ENCODE data around the gene PRKG1.
"Not testable (repeated sequence)": the region's sequence is repeated elsewhere in the genome, so short reads cannot be mapped to it uniquely, and the experiment has no call there.

Gene PRKG1

DNA sequence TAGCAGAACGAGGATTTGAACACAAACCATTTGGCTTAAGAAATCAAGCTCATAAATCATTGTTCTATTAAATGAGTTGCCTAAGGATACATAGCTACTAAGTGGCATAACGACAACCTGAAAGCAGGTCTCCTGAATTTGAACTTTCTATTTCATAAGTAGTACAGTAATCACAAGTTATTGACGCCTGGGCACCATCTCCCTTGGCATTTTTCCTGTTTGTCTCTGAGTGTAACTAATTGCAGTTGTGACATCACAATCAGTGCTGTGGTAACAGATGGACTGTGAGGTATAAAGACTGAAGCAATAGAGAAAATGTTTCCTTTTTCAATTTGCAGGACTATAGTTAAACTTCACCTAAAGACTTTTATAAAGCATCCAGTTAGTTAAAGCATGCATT is 631.5 kb downstream of the PRKG1 start:
- no peak for DNase-seq (ENCODE audit: low spot score)

DNA sequence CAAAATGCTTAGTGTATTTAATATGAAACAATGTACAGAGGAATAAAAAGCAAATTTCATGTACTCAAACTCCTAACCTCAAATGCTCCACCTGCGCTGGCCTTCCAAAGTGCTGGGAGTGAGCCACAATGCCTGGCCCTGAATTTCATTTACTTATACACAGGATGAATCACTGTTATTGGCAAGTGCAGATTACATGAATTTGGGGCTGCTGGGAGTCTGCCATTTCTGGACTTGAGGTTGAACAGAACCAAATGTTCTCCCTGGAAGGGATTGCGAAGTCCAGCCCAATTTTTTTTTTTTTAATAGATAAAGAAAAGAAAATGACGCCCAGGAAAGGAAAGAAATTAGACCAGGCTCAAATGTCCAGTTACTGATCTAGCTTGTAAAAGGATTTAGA is 631.9 kb downstream of the PRKG1 start:
- no peak for DNase-seq (ENCODE audit: low spot score)

DNA sequence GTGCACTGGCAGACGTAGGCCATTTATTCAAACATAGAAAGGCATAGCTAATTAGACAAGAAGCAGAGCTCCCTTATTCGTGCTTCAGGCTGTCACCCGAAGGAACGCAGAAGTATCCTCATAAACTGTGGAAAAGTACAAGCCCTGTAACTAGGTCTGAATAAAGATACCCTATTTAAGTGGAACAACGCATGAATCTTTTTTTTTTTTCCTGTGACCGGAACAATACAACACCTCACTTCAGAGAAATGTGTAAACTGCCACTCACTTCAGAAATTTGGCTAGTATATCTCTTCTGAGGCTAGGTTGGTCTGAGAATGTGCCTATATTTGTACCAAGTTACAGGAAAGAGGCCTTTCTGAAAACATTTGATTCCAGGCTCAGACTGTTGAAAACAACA is 633.1 kb downstream of the PRKG1 start:
- DNase-seq (ENCODE audit: low spot score): no peak

DNA sequence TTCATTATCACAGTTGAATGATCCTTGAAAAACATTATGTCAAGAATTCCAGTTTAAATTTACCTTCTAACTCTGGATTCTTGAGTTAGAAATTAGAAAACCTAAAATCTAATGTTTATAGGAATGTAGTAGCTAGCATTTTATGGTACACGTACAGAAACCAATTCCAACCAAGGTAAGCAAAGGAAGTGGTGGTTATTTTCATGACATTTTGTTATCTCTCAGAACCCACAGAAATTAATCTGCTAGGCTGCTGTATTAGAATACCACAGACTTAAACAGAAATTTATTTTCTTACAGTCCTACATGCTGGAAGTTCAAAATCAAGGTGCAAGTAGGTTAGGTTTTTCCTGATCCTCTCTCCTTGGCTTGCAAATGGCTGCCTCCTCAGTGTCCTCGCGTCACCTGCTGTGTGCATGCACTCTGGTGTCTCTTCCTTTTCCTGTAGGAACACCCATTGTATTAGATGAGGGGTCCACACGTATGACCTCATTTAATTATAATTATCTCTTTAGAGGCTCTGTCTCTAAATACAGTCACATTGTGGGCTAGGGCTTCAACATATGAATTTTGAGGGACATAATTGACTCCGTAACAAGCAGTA is 633.6 kb downstream of the PRKG1 start:
- DNase-seq (ENCODE audit: low spot score): no peak

GRCh38 chr10:51708609-51709008 is 634.3 kb downstream of the PRKG1 start:
- DNase-seq (ENCODE audit: low spot score): no peak

DNA sequence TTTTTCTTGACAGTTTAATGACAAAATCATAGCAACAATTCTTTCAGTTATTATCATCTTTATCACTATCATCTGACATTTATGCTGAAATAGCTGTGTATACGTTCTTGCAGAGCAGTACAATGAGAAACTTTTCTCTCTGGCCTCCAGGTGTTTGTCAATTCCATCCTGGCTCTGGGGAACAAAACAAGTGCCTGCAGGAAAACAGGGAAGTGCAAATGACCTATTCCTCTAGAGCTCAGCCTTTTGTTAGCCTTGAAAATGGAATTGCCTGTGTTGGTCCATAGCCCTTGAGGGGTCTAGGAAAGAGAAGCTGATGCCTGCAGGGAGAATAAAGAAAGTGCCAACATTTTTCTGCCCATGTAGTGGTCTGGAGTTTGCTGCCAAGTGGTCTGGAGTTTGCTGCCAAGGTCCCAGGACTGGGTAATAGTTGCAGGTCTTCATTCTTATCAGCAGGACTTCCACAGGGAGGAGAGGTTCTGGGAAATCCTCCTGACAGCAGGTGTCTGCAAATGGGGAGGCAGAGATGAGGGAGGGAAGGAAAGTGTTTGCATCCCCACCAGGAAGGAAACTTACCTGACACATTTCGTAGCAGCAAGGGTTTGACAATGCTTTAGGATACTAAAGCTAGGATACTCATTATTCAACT is 635.2 kb downstream of the PRKG1 start:
- DNase-seq (ENCODE audit: low spot score): no peak

DNA sequence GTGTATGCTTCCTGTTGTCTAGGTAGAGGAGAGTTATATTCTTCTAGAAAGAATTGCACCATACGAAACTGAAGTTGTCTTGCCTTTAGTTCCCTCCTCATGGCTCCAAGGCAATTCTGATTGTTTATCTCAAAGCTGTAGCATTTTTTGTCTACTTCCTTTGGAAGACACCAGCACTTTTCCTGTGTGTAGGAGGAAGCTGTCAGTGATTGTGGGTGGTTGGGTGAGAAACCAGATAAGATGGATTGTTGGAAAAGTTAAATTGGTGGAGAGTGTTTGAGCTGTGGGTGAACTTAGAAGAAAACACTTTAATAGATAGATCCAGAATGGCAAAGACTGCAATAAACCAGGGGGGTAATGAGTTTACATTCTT is 637.2 kb downstream of the PRKG1 start:
- no peak for DNase-seq (ENCODE audit: low spot score)

DNA sequence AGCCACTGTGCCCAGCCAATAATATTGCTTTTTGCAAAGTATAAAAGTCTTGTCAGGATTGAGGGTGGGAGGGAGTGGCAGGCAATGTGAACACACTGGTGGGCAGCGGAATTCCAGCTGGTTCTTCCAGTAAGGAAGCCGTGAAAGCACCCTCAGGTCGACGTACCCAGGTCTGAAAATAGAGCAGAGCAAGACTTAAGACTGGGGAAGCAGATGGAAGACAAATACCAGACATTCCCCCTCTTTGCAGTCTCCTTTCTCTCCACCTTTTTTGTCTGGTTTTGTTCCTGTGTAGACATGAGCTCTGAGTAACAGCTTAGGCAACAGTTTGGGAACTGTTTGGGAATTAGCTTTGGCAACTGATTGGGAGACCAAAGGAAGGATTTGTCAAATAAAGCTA is 642.7 kb downstream of the PRKG1 start:
- no peak for DNase-seq (ENCODE audit: low spot score)

DNA sequence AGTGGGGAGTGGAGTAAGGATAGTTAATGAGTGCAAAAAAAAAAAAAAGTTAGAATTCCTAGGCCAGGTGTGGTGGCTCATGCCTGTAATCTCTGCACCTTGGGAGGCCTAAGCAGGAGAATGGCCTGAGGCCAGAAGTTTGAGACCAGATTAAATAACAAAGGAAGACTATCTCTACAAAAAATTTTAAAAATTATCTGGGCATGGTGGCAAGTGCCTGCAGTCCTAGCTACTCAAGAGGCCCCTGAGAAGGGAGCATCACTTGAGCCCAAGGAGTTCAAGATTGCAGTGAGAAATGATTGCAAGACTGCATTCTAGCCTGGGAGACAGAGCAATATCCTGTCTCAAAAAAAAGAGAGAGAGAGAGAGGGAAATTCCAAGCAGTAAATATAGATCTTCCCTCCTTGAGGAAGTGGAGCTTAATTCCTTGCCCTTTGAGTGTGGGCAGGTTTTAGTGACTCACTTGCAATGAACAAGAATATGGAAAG is 644.6 kb downstream of the PRKG1 start:
- DNase-seq (ENCODE audit: low spot score): no peak

DNA sequence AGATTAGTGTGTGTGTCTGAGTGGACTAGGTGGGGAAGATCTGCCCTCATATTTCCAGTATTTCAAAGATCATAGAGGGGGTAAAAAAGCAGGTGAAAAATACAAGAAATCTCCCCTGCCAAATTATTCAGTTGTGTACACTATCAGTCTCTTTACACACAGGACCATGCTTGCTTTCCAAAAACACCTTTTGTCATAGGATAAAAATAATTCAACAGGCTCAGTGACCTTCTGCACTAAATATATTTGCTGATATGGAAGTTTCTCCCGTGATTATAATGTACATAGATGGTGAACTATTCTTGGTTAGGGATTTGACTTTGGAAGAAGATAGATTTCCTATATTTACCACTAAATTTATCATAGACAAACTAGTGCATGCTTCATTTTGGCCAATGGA is 649.8 kb downstream of the PRKG1 start:
- DNase-seq (ENCODE audit: low spot score): no peak

- no peak for DNase-seq (ENCODE audit: low spot score)
Measured at GRCh38 chr10:51729822-51730555, 655.7 kb downstream of the PRKG1 start.

DNA sequence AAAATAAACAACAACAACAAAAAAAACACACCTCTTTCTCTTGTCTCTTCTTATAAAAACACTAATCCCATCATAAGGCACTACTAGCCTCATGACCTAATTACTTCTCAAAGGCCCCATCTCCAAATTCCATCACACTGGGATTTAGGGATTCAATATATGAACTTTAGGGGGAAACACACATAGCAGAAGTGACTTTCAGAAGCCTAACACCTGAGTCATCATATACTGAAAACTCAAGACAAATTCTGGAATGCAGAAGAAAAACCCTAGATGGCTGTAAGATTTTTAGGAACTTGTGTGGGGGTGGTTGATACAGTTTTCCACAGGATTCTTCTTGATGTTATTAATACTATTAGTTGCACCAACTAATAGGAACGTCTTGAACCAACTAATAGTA is 658.8 kb downstream of the PRKG1 start:
- DNase-seq (ENCODE audit: low spot score): no peak

- no peak for DNase-seq (ENCODE audit: low spot score)
Measured at GRCh38 chr10:51743146-51743545, 668.9 kb downstream of the PRKG1 start.

DNA sequence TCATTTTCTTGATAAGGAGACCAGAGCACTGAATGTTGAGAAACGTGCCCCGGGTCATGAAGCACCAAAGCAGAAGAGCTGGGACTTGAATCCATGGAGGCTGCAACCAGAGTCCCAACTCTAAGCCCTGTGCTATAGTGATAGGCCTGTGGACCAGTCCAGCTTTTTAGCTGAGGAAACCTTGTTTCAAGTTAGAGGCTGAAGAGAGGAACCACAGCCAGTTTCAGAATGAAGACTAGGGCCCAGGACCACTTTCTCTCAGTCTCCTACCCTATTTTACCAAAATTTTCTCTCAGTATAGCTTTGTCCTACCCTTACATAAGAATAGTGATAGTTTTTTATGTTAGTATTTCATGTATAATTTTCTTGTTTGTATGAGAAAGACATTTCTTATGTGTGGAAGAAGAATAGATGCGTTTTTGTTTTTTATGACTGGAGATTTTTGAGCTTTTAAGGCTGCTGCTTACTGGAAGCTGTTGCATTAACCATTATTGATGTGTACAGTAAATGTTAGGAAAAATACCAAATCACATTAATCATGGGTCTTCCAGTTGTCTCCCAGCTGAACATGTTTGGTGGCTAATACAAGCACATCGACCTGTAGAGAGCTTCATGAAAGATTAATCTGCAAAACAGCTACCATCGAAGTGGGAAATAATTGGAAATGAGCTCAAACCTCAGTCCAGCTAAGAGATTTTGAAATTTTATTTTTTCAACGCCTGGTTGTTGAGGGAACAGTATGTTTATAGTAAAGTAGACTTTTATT is 670.1 kb downstream of the PRKG1 start:
- DNase-seq (ENCODE audit: low spot score): no peak

DNA sequence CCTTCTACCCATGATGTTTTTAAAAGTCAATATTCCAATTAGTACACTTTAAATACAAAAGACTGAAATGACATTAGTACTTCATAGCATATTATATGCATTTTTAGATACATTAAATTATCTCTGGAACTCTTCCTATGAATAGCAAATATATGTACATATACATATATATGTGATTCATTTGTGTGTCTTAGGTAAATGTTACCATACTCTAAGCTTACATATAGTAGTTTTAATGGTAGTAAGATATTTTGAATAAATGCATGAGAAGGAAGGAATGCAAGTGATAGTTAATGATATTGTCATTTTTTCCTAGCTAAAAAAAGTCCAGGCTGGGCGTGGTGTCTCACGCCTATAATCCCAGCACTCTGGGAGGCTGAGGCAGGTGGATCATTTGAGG is 671.1 kb downstream of the PRKG1 start:
- no peak for DNase-seq (ENCODE audit: low spot score)

- no peak for DNase-seq (ENCODE audit: low spot score)
Measured at GRCh38 chr10:51747216-51747615, 672.9 kb downstream of the PRKG1 start.

DNA sequence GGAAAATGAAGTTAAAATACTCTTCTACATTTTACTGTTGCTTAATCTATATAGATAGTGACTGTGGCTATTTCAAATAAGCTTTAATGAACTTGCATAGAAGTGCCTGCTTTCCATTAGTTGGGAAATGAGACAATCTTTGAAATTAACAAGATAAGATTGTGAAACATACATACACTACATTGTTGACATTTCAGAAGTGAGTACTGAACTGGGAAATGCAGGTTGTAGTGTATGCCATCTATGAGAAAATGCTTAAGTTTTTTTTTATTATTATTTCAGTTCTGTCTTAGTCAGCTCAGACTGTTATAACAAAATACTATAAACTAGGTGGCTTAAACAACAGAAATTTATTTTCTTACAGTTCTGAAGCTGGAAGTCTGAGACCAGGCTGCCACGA is 674.7 kb downstream of the PRKG1 start:
- no peak for DNase-seq (ENCODE audit: low spot score)

DNA sequence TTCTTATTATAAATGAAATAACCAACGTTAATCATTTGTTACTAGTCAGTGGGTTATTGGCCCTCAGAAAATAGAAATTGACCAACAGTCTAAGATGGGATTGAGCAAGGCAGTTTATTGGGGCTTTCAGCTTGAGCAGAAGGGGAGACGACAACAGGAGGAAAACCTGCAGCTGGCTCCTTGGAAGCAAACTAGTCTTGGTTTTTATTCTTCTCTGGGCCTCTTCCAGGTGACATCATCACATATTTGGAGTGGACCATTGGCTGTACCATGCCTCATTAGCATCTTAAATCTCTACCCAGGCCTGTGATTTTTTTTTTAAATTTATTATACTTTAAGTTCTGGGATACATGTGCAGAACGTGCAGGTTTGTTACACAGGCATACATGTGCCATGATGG is 684.1 kb downstream of the PRKG1 start:
- DNase-seq (ENCODE audit: low spot score): no peak

DNA sequence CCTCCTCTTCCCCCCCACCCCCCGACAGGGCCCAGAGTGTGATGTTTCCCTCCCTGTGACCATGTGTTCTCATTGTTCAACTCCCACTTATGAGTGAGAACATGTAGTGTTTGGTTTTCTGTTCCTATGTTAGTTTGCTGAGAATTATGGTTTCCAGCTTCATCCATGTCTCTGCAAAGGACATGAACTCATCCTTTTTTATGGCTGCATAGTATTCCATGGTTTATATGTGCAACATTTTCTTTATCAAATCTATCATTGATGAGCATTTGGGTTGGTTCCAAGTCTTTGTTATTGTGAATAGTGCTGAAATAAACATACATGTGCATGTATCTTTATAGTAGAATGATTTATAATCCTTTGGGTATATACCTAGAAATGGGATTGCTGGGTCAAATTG is 684.6 kb downstream of the PRKG1 start:
- not testable (repeated sequence) for DNase-seq (ENCODE audit: low spot score)

DNA sequence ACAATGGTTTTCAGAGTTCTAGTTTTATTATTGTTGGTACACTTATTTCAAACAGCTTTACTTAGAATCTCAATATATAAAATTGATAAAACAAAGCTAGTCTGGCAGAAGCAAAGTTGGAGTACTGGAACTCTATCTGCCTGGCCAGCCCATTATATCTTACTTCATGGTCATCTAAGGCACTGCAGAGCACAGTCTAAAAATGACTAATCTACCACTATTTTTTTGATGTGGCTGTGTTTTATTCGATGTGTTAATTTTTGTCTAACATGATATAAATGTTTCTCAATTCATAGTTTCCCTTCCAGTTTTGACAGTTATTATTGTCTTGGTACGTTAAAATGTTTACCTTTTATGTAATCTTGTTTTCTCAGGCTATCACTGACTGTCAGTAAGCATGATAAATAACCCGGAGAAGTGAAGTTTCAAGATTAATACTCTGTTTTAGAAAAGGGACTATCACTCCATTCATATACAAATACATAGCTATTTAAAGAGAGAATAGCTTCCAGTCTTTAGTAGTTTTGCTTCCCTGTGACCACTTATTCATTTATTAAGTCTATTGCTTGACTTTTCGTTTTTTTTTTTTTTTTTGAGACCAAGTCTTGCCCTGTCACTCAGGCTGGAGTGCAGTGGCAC is 685.7 kb downstream of the PRKG1 start:
- no peak for DNase-seq (ENCODE audit: low spot score)

DNA sequence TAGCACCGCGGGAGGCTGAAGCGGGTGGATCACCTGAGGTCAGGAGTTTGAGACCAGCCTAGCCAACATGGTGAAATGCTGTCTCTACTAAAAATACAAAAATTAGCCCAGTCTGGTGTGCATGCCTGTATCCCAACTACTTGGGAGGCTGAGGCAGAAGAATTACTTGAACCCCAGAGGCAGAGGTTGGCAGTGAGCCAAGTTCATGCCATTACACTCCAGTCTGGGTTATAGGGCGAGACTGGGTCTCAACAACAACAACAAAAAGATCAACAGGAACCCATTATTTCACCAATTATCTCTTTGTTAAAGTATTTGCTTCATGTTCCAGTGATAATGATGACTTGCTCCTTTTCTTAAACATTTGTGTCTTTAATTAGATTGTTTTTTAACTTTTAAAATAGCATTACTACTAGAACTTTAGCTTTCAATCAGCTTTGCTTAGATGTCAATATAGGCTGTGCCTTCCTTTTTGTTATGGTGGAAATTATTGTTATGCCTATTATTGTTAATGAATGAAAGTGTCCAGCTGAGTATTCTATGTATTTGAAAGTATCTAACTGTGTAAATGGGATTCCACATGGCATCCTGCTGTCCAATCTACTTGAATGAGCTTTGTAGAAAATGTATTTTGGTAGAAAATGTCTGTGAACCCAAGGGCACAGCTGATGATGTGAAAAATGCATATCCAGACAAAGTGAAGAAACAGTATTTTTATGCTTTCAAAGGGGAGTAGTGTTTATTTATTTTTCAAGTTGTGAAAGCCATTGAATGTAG is 686.8 kb downstream of the PRKG1 start:
- no peak for DNase-seq (ENCODE audit: low spot score)

Measured in ecto neural progenitor cell (in vitro differentiated cells).